HG03159 (cell line): ENCODE measurements around the gene AVPR1B.

Experiments used
- ATAC-seq: cut with Tn5 transposase; IDR thresholded peaks from one replicate; pipeline ENCODE4 v1.9.1; 2021; ENCODE audit warnings: mild to moderate bottlenecking, moderate library complexity; ENCODE audit not compliant: unreplicated experiment

The AVPR1B gene

GRCh38 chr1:206117151-206117948, at the start of gene AVPR1B:
AVPR1B (minus strand) TSS chr1:206117388; CDS start chr1:206116890, 498 bp downstream.
- no peak for ATAC-seq

GRCh38 chr1:206145771-206146290, 28.6 kb upstream of the AVPR1B start:
- no peak for ATAC-seq

GRCh38 chr1:206144605-206145004, 27.4 kb upstream of the AVPR1B start:
- ATAC-seq = no peak

- ATAC-seq = no peak
These were observed 26.5 kb upstream of the AVPR1B start for GRCh38 chr1:206143537-206144172.

GRCh38 chr1:206142770-206143169, 25.6 kb upstream of the AVPR1B start:
- ATAC-seq = no peak

GRCh38 chr1:206142011-206142410, 24.8 kb upstream of the AVPR1B start:
- ATAC-seq = no peak

GRCh38 chr1:206136241-206136640, 19.1 kb upstream of the AVPR1B start:
- ATAC-seq = no peak

GRCh38 chr1:206135248-206135647, 18.1 kb upstream of the AVPR1B start:
- ATAC-seq = no peak

GRCh38 chr1:206133751-206134415, 16.7 kb upstream of the AVPR1B start:
- no peak for ATAC-seq

- no peak for ATAC-seq
These were observed 13.8 kb upstream of the AVPR1B start for GRCh38 chr1:206131037-206131436.

GRCh38 chr1:206128196-206128595, 11.0 kb upstream of the AVPR1B start:
- ATAC-seq = no peak

GRCh38 chr1:206127336-206127735, 10.1 kb upstream of the AVPR1B start:
- ATAC-seq = no peak

GRCh38 chr1:206125346-206125745, 8.2 kb upstream of the AVPR1B start:
- no peak for ATAC-seq

GRCh38 chr1:206122686-206123085, 5.5 kb upstream of the AVPR1B start:
- no peak for ATAC-seq

GRCh38 chr1:206121269-206121668, 4.1 kb upstream of the AVPR1B start:
- ATAC-seq = no peak

GRCh38 chr1:206120406-206120805, 3.2 kb upstream of the AVPR1B start:
- ATAC-seq = no peak

GRCh38 chr1:206116873-206117150, 376 bp downstream of the AVPR1B start:
- ATAC-seq = no peak

GRCh38 chr1:206116191-206116872, 856 bp downstream of the AVPR1B start:
- no peak for ATAC-seq

- ATAC-seq = no peak
These were observed 1.4 kb downstream of the AVPR1B start for GRCh38 chr1:206115791-206116190.

- ATAC-seq = no peak
These were observed 2.2 kb downstream of the AVPR1B start for GRCh38 chr1:206114692-206115640.
